Testis (tissue), 3 donors: ENCODE data around the gene NEURL1B. TPM values are rescaled to one million over a fixed set of nuclear protein-coding genes. Genes with fewer than 3 reads are reported as not detected.

Experiments
- DNase-seq: peaks from one replicate; pipeline ENCODE4 v3.0.0-alpha.2; 2019
- H3K27ac ChIP-seq, 2 donors: fragments of 200-600 bp; sonication (generic); one replicate each; pipeline ENCODE4 v1.5.1; 2019
- H3K27me3 ChIP-seq: fragments of 200-600 bp; sonication (generic); one replicate; pipeline ENCODE4 v1.5.1; 2019
- H3K36me3 ChIP-seq: fragments of 200-600 bp; sonication (generic); one replicate; pipeline ENCODE4 v1.5.1; 2017; ENCODE audit warnings: low read depth; ENCODE audit errors: missing control alignments
- H3K4me1 ChIP-seq: fragments of 200-600 bp; sonication (generic); one replicate; pipeline ENCODE4 v1.5.1; 2019
- H3K4me3 ChIP-seq, 2 donors: fragments of 200-600 bp; sonication (generic); one replicate each; pipeline ENCODE4 v1.5.1; 2017 to 2019
- H3K9me3 ChIP-seq: fragments of 200-600 bp; sonication (generic); one replicate; pipeline ENCODE4 v1.5.1; 2017
- POLR2A ChIP-seq: fragments of 450-650 bp; IDR thresholded peaks from one replicate; pipeline ENCODE4 v1.6.1; 2017; ENCODE audit warnings: antibody characterized with exemption, mild to moderate bottlenecking, moderate library complexity
- WGBS, 2 donors: methylation state at CpG; one replicate each; pipeline ENCODE4 v1.1.5; 2018; 5-methylcytosine and 5-hydroxymethylcytosine counted together
- intact Hi-C: fragments of 100-400 bp; cut with DNase I; formaldehyde crosslinking; loops from one replicate; pipeline ENCODE4 v1.15.1; 2023; ENCODE audit warnings: low total_unique reads
- polyA plus RNA-seq: library from polyadenylated mRNA; stranded (reverse); fragments of 350-450 nt; fragmentation: Illumina TruSeq; extraction: RNeasy Lipid Tissue Mini Kit (QIAGEN cat#74804); gene quantifications from one replicate; pipeline ENCODE4 v1.2.3, GENCODE V29; 2014; ENCODE audit warnings: low read depth, low replicate concordance; ENCODE audit not compliant: insufficient read depth
- total RNA-seq, 2 donors: library from RNA; depleted of rRNA; stranded (reverse); fragments of >200 nt; gene quantifications; one replicate each; pipeline ENCODE4 v1.2.3, GENCODE V29; 2016
- TF ChIP-seq, protein P1 (sequence below), 3 experiments: fragments of 450-650 bp in 2 of 3; fragments of 200-600 bp in 1 of 3; sonication (generic) in 1 of 3; IDR thresholded peaks; one replicate each; pipeline ENCODE4 v1.5.1; 2016 to 2019; ENCODE audit warnings: antibody characterized with exemption in 3 of 3, mild to moderate bottlenecking in 2 of 3, moderate library complexity in 1 of 3

NEURL1B gene
- total and polyA plus RNA-seq, 3 donors from 2014 or later: 15.8 to 18.1 (median 17.1) TPM

DNA sequence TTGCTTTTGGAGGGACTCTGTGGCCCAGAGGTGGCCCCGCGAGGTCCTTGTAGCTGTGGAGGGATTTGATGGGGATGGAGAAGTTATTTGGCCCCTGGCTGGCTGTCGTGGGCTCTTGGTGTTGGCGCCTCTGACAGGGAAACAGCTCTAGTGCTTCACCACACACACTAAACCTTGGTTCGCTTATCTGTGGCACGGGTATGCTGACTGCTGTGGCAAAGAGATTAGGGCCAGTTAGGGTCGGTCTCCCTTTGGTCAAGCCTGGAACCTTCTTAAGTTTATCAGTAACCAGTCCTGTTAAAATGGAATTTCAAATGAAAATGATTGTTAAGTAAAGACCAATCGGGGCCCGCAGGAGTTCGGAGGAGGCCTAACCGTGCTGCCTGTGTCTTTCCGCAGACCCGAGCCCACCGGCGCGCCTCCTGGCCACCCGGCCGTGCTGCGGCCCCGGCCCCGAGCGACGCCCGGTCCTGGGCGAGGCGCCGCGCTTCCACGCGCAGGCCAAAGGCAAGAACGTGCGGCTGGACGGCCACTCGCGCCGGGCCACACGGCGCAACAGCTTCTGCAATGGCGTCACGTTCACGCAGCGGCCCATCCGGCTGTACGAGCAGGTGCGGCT is 28.4 kb downstream of the NEURL1B start:
- WGBS, 2 donors: 76 to 77% methylated on average over 35 to 45 of the region's 45 CpGs
- Histone ChIP-seq H3K9me3 (no peaks in the 10 kb centered on the region), H3K27ac (no peak overlapping the region), H3K36me3 (no peaks in the 10 kb centered on the region), H3K27me3 (no peaks in the 10 kb centered on the region), H3K4me1 (peaks cover 3% of the 10 kb centered on the region), H3K4me3 (peak overlapping the region; percentile 25 to 54)
- intact Hi-C loops: no loop called here
- DNase-seq: no peak
- TF ChIP-seq POLR2A: no peak
- TF ChIP-seq, protein P1, sequence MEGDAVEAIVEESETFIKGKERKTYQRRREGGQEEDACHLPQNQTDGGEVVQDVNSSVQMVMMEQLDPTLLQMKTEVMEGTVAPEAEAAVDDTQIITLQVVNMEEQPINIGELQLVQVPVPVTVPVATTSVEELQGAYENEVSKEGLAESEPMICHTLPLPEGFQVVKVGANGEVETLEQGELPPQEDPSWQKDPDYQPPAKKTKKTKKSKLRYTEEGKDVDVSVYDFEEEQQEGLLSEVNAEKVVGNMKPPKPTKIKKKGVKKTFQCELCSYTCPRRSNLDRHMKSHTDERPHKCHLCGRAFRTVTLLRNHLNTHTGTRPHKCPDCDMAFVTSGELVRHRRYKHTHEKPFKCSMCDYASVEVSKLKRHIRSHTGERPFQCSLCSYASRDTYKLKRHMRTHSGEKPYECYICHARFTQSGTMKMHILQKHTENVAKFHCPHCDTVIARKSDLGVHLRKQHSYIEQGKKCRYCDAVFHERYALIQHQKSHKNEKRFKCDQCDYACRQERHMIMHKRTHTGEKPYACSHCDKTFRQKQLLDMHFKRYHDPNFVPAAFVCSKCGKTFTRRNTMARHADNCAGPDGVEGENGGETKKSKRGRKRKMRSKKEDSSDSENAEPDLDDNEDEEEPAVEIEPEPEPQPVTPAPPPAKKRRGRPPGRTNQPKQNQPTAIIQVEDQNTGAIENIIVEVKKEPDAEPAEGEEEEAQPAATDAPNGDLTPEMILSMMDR (IDR thresholded peaks at IDR 0.05): no peak

DNA sequence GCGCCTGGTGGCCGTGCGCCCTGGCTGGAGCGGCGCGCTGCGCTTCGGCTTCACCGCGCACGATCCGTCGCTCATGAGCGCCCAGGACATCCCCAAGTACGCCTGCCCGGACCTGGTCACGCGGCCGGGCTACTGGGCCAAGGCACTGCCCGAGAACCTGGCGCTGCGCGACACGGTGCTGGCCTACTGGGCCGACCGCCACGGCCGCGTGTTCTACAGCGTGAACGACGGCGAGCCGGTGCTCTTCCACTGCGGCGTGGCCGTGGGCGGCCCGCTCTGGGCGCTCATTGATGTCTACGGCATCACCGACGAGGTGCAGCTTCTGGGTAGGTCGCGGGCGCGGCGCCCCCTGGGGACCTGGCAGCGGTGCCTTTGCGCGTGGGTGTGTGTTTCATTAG is 28.9 kb downstream of the NEURL1B start:
- H3K27me3 ChIP-seq: no peaks in the 10 kb centered on the region
- no peaks in the 10 kb centered on the region for H3K36me3 ChIP-seq
- intact Hi-C loops: no loop called here
- H3K27ac ChIP-seq: no peak overlapping the region
- TF ChIP-seq POLR2A: no peak
- TF ChIP-seq, protein P1 (IDR thresholded peaks at IDR 0.05): no peak
- no peak for DNase-seq
- peak overlapping the region; percentile 25 to 54 for H3K4me3 ChIP-seq
- no peaks in the 10 kb centered on the region for H3K9me3 ChIP-seq
- WGBS, 2 donors: 63 to 82% methylated on average over 25 to 51 of the region's 51 CpGs
- H3K4me1 ChIP-seq: peaks cover 3% of the 10 kb centered on the region

DNA sequence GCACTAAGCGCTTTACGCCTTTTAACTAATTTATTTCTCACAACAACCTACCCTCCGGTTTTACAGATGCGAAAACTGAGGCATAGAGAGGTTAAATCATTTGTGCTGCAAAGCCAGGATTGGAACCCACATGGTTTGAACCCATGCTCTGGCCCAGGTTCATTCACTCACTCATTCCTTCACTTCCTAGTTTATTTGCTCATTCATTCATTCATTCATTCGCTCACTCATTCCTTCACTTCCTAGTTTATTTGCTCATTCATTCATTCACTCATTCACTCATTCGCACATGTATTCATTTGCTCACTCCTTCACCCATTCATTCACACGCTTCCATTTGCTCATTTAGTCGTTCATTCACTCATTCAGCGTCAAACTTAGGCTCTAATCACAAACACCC is 29.4 kb downstream of the NEURL1B start:
- H3K36me3 ChIP-seq: no peaks in the 10 kb centered on the region
- H3K4me1 ChIP-seq: peaks cover 3% of the 10 kb centered on the region
- TF ChIP-seq POLR2A: no peak
- TF ChIP-seq, protein P1 (IDR thresholded peaks at IDR 0.05): no peak
- WGBS, 2 donors: 72 to 77% methylated on average over 9 of the region's 9 CpGs
- no peak overlapping the region for H3K4me3 ChIP-seq
- no peak overlapping the region for H3K27ac ChIP-seq
- no peaks in the 10 kb centered on the region for H3K27me3 ChIP-seq
- H3K9me3 ChIP-seq: no peaks in the 10 kb centered on the region
- intact Hi-C loops: no loop called here
- DNase-seq: no peak

DNA sequence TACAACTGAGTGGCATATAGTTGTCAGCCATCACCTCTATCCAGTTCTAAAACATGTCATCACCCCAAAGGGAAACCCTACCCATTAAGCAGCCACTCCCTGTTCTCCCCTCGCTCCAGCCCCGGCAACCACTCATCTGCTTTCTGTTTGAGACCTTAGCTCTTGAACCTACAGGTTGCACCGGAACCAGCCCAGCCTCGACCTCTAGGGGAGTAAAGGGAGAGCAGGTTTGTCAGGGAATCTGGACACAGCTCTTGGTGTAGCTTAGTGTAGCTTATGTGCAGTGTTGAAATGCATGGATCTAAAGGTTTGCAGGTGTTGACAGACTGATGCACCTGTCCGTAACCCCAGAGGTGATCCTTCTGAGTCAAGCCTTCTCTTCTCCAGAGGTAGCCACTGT is 30.0 kb downstream of the NEURL1B start:
- H3K36me3 ChIP-seq: no peaks in the 10 kb centered on the region
- 79 to 93% methylated on average over 5 of the region's 5 CpGs for WGBS, 2 donors
- H3K4me1 ChIP-seq: peaks cover 3% of the 10 kb centered on the region
- intact Hi-C loops: no loop called here
- no peak overlapping the region for H3K4me3 ChIP-seq
- no peak for DNase-seq
- no peaks in the 10 kb centered on the region for H3K9me3 ChIP-seq
- H3K27me3 ChIP-seq: no peaks in the 10 kb centered on the region
- TF ChIP-seq POLR2A: no peak
- TF ChIP-seq, protein P1 (IDR thresholded peaks at IDR 0.05): no peak
- H3K27ac ChIP-seq: no peak overlapping the region

DNA sequence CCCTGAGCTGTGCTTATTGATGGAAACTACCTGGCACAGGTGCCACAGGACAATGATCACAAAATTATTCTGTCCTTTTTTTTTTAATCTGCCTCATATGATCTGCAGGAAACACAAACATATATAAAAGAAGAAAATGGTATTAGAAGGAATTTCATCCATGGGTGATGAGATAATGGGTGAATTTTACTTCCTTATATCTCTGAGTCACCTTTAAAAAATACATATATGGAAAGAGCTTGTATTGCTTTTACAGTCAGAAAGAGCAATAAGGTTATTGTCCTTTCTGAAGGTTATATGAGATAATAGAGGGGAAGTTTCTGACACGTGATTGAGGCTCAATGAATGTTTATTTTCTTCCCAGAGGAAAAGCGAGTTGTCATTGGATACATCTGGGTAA is 31.6 kb downstream of the NEURL1B start:
- DNase-seq: no peak
- Histone ChIP-seq H3K9me3 (no peaks in the 10 kb centered on the region), H3K27me3 (no peaks in the 10 kb centered on the region), H3K4me3 (no peak overlapping the region), H3K36me3 (no peaks in the 10 kb centered on the region), H3K27ac (no peak overlapping the region), H3K4me1 (peaks cover 7% of the 10 kb centered on the region)
- 67 to 71% methylated on average over 2 of the region's 2 CpGs for WGBS, 2 donors
- TF ChIP-seq, protein P1 (IDR thresholded peaks at IDR 0.05): no peak
- TF ChIP-seq POLR2A: no peak
- intact Hi-C loops: no loop called here
